Measurements from ENCODE around the gene ITPRIP. TPM values are rescaled to one million over a fixed set of nuclear protein-coding genes. Genes with fewer than 3 reads are reported as not detected.

ITPRIP gene
- total RNA-seq, 1 donor from 2014 or later, result 19.8 TPM

DNA sequence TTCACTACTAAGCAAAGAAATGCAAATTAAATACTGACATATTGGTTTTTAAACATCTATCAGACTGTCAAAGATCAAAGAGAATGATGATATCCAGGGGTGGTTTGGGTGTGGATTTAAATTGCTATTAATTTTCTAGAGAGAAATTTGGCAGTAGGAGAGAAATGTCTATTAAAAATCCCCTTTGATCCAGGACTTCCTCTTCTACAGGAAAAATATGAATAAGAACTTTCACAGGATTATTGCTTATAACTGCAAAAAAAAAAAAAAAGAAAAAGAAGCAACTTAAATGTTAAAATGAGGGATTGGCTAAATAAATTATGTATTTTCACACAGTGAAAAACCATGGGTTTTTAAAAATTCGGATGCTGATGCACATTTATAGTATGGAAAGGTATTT lies 36.3 kb upstream of the ITPRIP start:
- Mint-ChIP-seq H3K36me3 (ENCODE audit: unreplicated experiment) (no peaks in the 10 kb centered on the region), H3K27me3 (ENCODE audit: unreplicated experiment) (no peaks in the 10 kb centered on the region), H3K4me1 (ENCODE audit: low read depth, unreplicated experiment) (no peaks in the 10 kb centered on the region), H3K4me3 (ENCODE audit: unreplicated experiment) (no peak overlapping the region), H3K27ac (ENCODE audit: unreplicated experiment) (no peak overlapping the region), H3K9me3 (ENCODE audit: unreplicated experiment) (peaks cover 1% of the 10 kb centered on the region)
- DNase-seq, result no peak
- TF ChIP-seq, protein P1, sequence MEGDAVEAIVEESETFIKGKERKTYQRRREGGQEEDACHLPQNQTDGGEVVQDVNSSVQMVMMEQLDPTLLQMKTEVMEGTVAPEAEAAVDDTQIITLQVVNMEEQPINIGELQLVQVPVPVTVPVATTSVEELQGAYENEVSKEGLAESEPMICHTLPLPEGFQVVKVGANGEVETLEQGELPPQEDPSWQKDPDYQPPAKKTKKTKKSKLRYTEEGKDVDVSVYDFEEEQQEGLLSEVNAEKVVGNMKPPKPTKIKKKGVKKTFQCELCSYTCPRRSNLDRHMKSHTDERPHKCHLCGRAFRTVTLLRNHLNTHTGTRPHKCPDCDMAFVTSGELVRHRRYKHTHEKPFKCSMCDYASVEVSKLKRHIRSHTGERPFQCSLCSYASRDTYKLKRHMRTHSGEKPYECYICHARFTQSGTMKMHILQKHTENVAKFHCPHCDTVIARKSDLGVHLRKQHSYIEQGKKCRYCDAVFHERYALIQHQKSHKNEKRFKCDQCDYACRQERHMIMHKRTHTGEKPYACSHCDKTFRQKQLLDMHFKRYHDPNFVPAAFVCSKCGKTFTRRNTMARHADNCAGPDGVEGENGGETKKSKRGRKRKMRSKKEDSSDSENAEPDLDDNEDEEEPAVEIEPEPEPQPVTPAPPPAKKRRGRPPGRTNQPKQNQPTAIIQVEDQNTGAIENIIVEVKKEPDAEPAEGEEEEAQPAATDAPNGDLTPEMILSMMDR (IDR thresholded peaks at IDR 0.05; ENCODE audit: partially characterized antibody, unreplicated experiment), result no peak

DNA sequence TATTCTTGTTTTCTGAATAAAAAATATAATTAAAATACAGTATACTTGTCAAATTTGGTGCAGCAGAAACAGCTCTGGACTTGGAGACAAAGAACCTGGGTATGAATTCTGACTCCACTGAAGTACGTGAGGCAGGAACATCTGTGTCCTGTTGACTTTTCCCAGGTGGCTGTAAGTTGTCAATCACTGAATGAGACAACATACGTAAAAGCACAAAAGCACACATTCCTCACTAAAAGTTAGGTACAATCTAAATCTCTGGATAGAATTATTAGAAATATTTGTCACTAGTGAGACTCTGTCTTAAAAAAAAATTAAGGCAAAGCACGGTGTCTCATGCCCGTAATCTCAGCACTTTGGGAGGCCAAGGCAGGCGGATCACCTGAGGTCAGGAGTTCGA lies 33.5 kb upstream of the ITPRIP start:
- peaks cover 11% of the 10 kb centered on the region for H3K4me1 Mint-ChIP-seq (ENCODE audit: low read depth, unreplicated experiment)
- H3K27ac Mint-ChIP-seq (ENCODE audit: unreplicated experiment), result no peak overlapping the region
- no peak for DNase-seq
- H3K4me3 Mint-ChIP-seq (ENCODE audit: unreplicated experiment), result no peak overlapping the region
- TF ChIP-seq, protein P1 (IDR thresholded peaks at IDR 0.05; ENCODE audit: partially characterized antibody, unreplicated experiment), result no peak
- no peaks in the 10 kb centered on the region for H3K36me3 Mint-ChIP-seq (ENCODE audit: unreplicated experiment)
- peaks cover 1% of the 10 kb centered on the region for H3K9me3 Mint-ChIP-seq (ENCODE audit: unreplicated experiment)
- H3K27me3 Mint-ChIP-seq (ENCODE audit: unreplicated experiment), result no peaks in the 10 kb centered on the region

DNA sequence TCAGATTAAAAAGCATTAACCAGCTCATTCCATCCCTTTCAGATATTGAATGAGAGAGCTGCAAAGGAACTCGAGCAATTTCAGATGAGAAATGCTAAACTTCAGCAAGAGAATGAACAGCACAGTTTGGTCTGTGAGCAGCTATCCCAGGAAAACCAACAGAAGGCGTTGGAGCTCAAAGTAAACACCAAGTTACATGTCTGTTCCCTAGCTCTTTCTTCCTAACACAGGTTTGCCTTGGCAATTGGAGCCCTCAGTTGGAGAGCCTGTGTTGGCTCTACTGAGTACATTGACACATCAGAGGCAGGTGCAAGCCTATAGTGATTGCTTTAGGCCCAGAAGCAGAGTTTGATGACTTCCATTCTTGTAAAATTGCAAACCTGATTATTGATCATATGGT lies 30.1 kb upstream of the ITPRIP start:
- H3K9me3 Mint-ChIP-seq (ENCODE audit: unreplicated experiment), result peaks cover 1% of the 10 kb centered on the region
- H3K4me3 Mint-ChIP-seq (ENCODE audit: unreplicated experiment), result no peak overlapping the region
- no peak for DNase-seq
- TF ChIP-seq, protein P1 (IDR thresholded peaks at IDR 0.05; ENCODE audit: partially characterized antibody, unreplicated experiment), result no peak
- peaks cover 2% of the 10 kb centered on the region for H3K27me3 Mint-ChIP-seq (ENCODE audit: unreplicated experiment)
- no peak overlapping the region for H3K27ac Mint-ChIP-seq (ENCODE audit: unreplicated experiment)
- peaks cover 20% of the 10 kb centered on the region for H3K4me1 Mint-ChIP-seq (ENCODE audit: low read depth, unreplicated experiment)
- H3K36me3 Mint-ChIP-seq (ENCODE audit: unreplicated experiment), result no peaks in the 10 kb centered on the region

DNA sequence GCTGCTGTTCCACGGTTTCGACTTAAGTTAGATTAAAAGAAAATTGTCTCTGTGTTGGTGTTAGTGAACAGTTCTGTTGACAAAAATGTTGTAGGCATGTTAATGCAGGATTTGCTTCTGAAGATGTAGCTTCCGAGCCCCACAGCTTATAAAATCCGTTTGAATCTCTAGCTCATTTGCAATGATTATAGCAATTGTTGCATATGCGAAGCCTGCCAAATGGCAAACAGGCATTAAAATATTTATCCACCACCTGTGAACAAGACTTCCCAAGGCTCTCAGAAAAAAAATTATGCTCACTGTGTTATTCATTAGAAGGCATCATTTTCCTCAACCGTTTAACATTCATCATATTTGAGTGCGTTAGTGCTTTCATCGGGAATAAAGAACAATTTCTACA lies 29.6 kb upstream of the ITPRIP start:
- Mint-ChIP-seq H3K4me1 (ENCODE audit: low read depth, unreplicated experiment) (peaks cover 20% of the 10 kb centered on the region), H3K27ac (ENCODE audit: unreplicated experiment) (no peak overlapping the region), H3K27me3 (ENCODE audit: unreplicated experiment) (peaks cover 2% of the 10 kb centered on the region), H3K9me3 (ENCODE audit: unreplicated experiment) (peaks cover 1% of the 10 kb centered on the region), H3K4me3 (ENCODE audit: unreplicated experiment) (no peak overlapping the region), H3K36me3 (ENCODE audit: unreplicated experiment) (no peaks in the 10 kb centered on the region)
- DNase-seq, result no peak
- TF ChIP-seq, protein P1 (IDR thresholded peaks at IDR 0.05; ENCODE audit: partially characterized antibody, unreplicated experiment), result no peak

DNA sequence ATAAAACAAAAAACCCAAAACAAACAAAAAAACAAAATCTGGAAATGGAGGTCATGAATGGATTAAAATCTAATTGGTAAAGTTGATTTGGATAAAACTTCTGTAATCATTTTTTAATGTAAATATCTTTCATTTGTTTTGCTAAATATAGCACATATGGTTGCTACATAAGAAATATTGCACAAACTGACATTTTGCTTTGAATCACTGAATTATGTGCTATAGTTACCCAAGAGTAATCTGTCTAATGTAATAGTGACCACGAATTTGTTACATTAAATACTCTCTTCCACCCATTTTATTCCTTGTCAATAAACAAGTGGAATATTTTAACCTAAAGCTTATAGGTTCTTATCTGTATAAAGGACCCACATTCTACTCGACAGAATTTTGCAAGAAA lies 21.5 kb upstream of the ITPRIP start:
- no peaks in the 10 kb centered on the region for H3K4me1 Mint-ChIP-seq (ENCODE audit: low read depth, unreplicated experiment)
- TF ChIP-seq, protein P1 (IDR thresholded peaks at IDR 0.05; ENCODE audit: partially characterized antibody, unreplicated experiment), result no peak
- no peak overlapping the region for H3K27ac Mint-ChIP-seq (ENCODE audit: unreplicated experiment)
- DNase-seq, result no peak
- no peaks in the 10 kb centered on the region for H3K36me3 Mint-ChIP-seq (ENCODE audit: unreplicated experiment)
- peaks cover 2% of the 10 kb centered on the region for H3K9me3 Mint-ChIP-seq (ENCODE audit: unreplicated experiment)
- H3K4me3 Mint-ChIP-seq (ENCODE audit: unreplicated experiment), result no peak overlapping the region
- H3K27me3 Mint-ChIP-seq (ENCODE audit: unreplicated experiment), result peaks cover 2% of the 10 kb centered on the region

All from glutamatergic neuron (in vitro differentiated cells).